OCI-LY7 (cell line): ENCODE measurements around the gene RELCH. TPM values are rescaled to one million over a fixed set of nuclear protein-coding genes. Genes with fewer than 3 reads are reported as not detected.

Source experiments
- BruUV-seq: library from RNA; stranded (reverse); fragments of 400-500 nt; replicated peaks from 2 replicates; lab custom pipeline; 2021; lab: Mats Ljungman, UMichigan
- CTCF ChIA-PET: fragments of 300-600 bp; sonication (Branson Sonifier 250); formaldehyde crosslinking; loops from one replicate; lab custom pipeline; 2022; ENCODE audit warnings: antibody characterized with exemption; ENCODE audit not compliant: unreplicated experiment; lab: Charles Lee
- POLR2A ChIA-PET: fragments of 300-600 bp; sonication (Branson Sonifier 250); formaldehyde crosslinking; loops from one replicate; lab custom pipeline; 2022; ENCODE audit warnings: antibody characterized with exemption; lab: Charles Lee
- DNase-seq: peaks from one replicate; pipeline ENCODE4 v3.0.0-alpha.2; 2015; ENCODE audit warnings: low spot score
- H2AFZ ChIP-seq: fragments of 200-600 bp; sonication (generic), shearing (Covaris generic); 2 replicates; pipeline ENCODE4 v1.6.1; 2014; ENCODE audit warnings: mild to moderate bottlenecking, antibody characterized with exemption, low read length, moderate library complexity
- H3K27ac ChIP-seq: fragments of 200-600 bp; sonication (generic); 2 replicates; pipeline ENCODE4 v1.5.1; 2014; ENCODE audit warnings: mixed run types, low read depth, mild to moderate bottlenecking, moderate library complexity, low read length, inconsistent platforms; ENCODE audit not compliant: poor library complexity, severe bottlenecking
- H3K36me3 ChIP-seq: fragments of 200-600 bp; sonication (generic); 2 replicates; pipeline ENCODE4 v1.6.1; 2014; ENCODE audit warnings: mild to moderate bottlenecking, antibody characterized with exemption, low read length, moderate library complexity, mixed read lengths; ENCODE audit not compliant: insufficient read depth
- H3K4me1 ChIP-seq: fragments of 200-600 bp; sonication (generic); 2 replicates; pipeline ENCODE4 v1.5.1; 2014; ENCODE audit warnings: mild to moderate bottlenecking, low read length; ENCODE audit not compliant: insufficient read depth, poor library complexity, severe bottlenecking
- H3K4me2 ChIP-seq: fragments of 200-600 bp; sonication (generic); 2 replicates; pipeline ENCODE4 v1.6.1; 2014; ENCODE audit warnings: mild to moderate bottlenecking, low read length
- H3K4me3 ChIP-seq: fragments of 200-600 bp; sonication (generic); 2 replicates; pipeline ENCODE4 v1.5.1; 2014; ENCODE audit warnings: mild to moderate bottlenecking, low read depth, low read length; ENCODE audit not compliant: poor library complexity, severe bottlenecking
- H3K79me2 ChIP-seq: fragments of 200-600 bp; sonication (generic); 2 replicates; pipeline ENCODE4 v1.6.1; 2016; ENCODE audit warnings: low read depth, mild to moderate bottlenecking, low read length, moderate library complexity, mixed read lengths; ENCODE audit not compliant: insufficient read depth
- H3K9me2 ChIP-seq: fragments of 200-600 bp; sonication (generic); 2 replicates; pipeline ENCODE4 v1.6.1; 2016; ENCODE audit warnings: mild to moderate bottlenecking, low read length, mixed read lengths; ENCODE audit not compliant: insufficient read depth
- H3K9me3 ChIP-seq: fragments of 200-600 bp; sonication (generic); 2 replicates; pipeline ENCODE4 v1.6.1; 2014; ENCODE audit warnings: mild to moderate bottlenecking, mixed run types, low read length, mixed read lengths
- H4K20me1 ChIP-seq: fragments of 200-600 bp; sonication (generic); 2 replicates; pipeline ENCODE4 v1.6.1; 2014; ENCODE audit warnings: mild to moderate bottlenecking, antibody characterized with exemption, low read length, moderate library complexity, mixed read lengths; ENCODE audit not compliant: insufficient read depth
- EZH2phosphoT487 ChIP-seq: fragments of 200-600 bp; sonication (generic); IDR thresholded peaks from 2 replicates; pipeline ENCODE4 v1.6.1; 2018; ENCODE audit warnings: low read depth, borderline replicate concordance, mild to moderate bottlenecking, mixed run types, antibody characterized with exemption, low read length, moderate library complexity, mixed read lengths
- intact Hi-C: fragments of 100-400 bp; cut with micrococcal nuclease; formaldehyde crosslinking; loops from one replicate; pipeline ENCODE4 v1.10.0; 2022; ENCODE audit not compliant: unreplicated experiment
- total RNA-seq, 2 experiments: library from RNA; depleted of rRNA in 1 of 2; stranded (reverse); fragments of >200 nt in 1 of 2; shearing (Covaris generic) in 1 of 2; gene quantifications; 2 replicates each; pipeline ENCODE4 v1.2.3, GENCODE V29; 2014 to 2022
- TF ChIP-seq, protein P1 (sequence below): fragments of 200-600 bp; sonication (generic); conservative IDR thresholded peaks from 2 replicates; pipeline ENCODE4 v1.5.1; 2014; ENCODE audit warnings: mild to moderate bottlenecking, antibody characterized with exemption, low read length, moderate library complexity, mixed read lengths

RELCH gene
- total RNA-seq, 2 experiments from 2014 or later: 21.2 to 23.1 TPM

DNA sequence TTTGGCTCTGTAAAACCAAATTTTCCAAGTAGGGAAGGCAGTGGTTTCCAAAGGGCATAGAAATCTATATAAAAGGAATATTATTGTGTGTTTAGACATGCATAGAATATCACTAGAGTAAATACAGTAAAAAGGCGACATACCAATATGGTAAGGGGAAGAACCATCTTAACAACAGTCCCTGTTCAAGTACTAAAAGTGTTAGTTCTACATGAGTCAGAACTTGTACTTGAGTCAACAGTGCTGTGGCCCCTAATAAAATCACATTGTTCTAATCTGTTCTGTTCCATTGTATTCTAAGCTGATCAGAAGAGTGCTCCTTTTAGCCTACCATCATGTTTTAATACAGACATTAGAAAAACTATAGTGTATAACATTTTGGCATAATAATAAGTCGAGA lies 102.0 kb downstream of the RELCH start:
- Histone ChIP-seq H4K20me1 (peaks cover 4% of the 10 kb centered on the region; the same call in 1 of the 2 replicates), H3K9me2 (no peaks in the 10 kb centered on the region), H3K36me3 (peaks cover 40% of the 10 kb centered on the region), H3K4me2 (peak overlapping the region; percentile 44), H3K79me2 (no peaks in the 10 kb centered on the region), H3K27ac (no peak overlapping the region), H3K4me3 (no peak overlapping the region), H2AFZ (no peak overlapping the region), H3K4me1 (peaks cover 22% of the 10 kb centered on the region), H3K9me3 (no peaks in the 10 kb centered on the region)
- no peak for TF ChIP-seq EZH2phosphoT487
- TF ChIP-seq, protein P1, sequence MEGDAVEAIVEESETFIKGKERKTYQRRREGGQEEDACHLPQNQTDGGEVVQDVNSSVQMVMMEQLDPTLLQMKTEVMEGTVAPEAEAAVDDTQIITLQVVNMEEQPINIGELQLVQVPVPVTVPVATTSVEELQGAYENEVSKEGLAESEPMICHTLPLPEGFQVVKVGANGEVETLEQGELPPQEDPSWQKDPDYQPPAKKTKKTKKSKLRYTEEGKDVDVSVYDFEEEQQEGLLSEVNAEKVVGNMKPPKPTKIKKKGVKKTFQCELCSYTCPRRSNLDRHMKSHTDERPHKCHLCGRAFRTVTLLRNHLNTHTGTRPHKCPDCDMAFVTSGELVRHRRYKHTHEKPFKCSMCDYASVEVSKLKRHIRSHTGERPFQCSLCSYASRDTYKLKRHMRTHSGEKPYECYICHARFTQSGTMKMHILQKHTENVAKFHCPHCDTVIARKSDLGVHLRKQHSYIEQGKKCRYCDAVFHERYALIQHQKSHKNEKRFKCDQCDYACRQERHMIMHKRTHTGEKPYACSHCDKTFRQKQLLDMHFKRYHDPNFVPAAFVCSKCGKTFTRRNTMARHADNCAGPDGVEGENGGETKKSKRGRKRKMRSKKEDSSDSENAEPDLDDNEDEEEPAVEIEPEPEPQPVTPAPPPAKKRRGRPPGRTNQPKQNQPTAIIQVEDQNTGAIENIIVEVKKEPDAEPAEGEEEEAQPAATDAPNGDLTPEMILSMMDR: no peak
- intact Hi-C loops: no loop called here
- DNase-seq: no peak
- CTCF ChIA-PET: no interaction called here
- no TSS peak for BruUV-seq
- POLR2A ChIA-PET: no interaction called here

GRCh38 chr18:62294073-62294472 lies 107.0 kb downstream of the RELCH start:
- Histone ChIP-seq H3K79me2 (no peaks in the 10 kb centered on the region), H4K20me1 (peaks cover under 1% of the 10 kb centered on the region; the same call in 1 of the 2 replicates), H3K4me3 (no peak overlapping the region), H3K4me2 (no peak overlapping the region), H3K4me1 (peaks cover 3% of the 10 kb centered on the region), H3K9me3 (no peaks in the 10 kb centered on the region), H3K27ac (no peak overlapping the region), H3K36me3 (peaks cover 25% of the 10 kb centered on the region), H2AFZ (no peak overlapping the region), H3K9me2 (no peaks in the 10 kb centered on the region)
- CTCF ChIA-PET: no interaction called here
- POLR2A ChIA-PET: no interaction called here
- BruUV-seq: no TSS peak
- no peak for DNase-seq
- intact Hi-C loops: no loop called here
- TF ChIP-seq, protein P1: no peak
- TF ChIP-seq EZH2phosphoT487: no peak

DNA sequence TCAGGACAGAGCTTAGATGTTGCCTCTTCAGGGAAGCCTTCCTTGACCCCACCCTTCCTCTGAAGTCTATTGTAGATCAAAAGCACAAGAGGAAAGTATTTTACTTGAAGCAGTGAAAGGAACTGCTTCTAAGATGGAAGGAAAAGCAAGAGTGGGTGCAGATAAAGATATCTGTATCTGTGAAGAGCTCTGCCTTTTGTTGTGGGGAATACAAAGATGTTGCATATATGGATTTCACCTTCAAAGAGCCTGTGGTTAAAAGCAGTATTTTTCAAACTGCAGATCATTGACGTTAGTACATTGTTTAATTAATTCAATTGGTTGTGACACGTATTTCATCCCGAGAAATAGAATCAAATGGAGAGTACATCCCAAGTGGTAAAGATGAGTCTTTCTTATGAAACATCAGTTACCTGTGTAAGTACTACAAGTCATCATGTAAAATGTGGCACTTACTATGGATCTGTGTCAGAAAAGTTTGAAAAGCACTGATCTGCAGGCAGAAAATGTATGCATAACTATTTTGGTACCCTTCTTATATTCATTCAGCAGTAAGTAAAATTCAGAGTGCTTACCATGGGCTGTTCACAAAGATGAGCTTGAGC lies 113.4 kb downstream of the RELCH start:
- POLR2A ChIA-PET: no interaction called here
- H3K4me2 ChIP-seq: no peak overlapping the region
- no peak for DNase-seq
- no peaks in the 10 kb centered on the region for H3K4me1 ChIP-seq
- H2AFZ ChIP-seq: no peak overlapping the region
- no TSS peak for BruUV-seq
- H4K20me1 ChIP-seq: no peaks in the 10 kb centered on the region
- no peaks in the 10 kb centered on the region for H3K9me2 ChIP-seq
- no peak for TF ChIP-seq EZH2phosphoT487
- TF ChIP-seq, protein P1: no peak
- no peaks in the 10 kb centered on the region for H3K9me3 ChIP-seq
- intact Hi-C loops: no loop called here
- H3K27ac ChIP-seq: no peak overlapping the region
- no peak overlapping the region for H3K4me3 ChIP-seq
- H3K36me3 ChIP-seq: peaks cover 18% of the 10 kb centered on the region
- CTCF ChIA-PET: no interaction called here
- no peaks in the 10 kb centered on the region for H3K79me2 ChIP-seq
